GM19043 (cell line): Measurements from ENCODE around the gene LPXN.

Source experiments
- ATAC-seq: cut with Tn5 transposase; IDR thresholded peaks from one replicate; pipeline ENCODE4 v1.9.1; 2021; ENCODE audit warnings: low read depth; ENCODE audit not compliant: unreplicated experiment

Gene LPXN

DNA sequence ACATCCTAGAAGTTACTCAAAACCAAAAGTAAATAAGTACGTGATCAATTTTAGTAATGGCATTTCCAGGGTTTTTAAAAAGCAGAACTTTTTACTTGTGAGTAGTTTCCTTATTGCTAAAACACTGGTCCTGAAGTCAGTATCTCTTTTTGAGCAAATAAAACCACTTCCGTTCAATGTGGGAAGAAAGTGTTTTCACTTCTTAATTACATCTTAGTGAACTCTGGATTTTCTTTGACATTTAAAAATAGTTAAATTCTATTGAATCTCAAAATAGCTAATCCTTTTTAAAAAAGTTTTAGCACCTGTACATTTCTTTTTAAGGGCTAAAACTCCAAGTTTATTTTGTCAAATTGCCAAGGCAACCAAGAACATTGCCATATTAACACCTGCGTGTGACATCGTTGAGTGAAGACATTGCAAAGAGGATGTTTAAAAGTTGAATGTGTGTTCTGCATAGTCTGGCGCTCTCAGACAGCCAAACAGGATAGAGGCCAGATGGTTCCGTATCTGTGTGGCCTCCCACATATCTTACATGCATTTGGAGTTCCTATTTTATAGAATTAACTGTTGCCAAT lies 50.5 kb downstream of the LPXN start:
- peak; percentile 81 for ATAC-seq

GRCh38 chr11:58524232-58525036 lies 51.2 kb downstream of the LPXN start:
- peak; percentile 43 for ATAC-seq

DNA sequence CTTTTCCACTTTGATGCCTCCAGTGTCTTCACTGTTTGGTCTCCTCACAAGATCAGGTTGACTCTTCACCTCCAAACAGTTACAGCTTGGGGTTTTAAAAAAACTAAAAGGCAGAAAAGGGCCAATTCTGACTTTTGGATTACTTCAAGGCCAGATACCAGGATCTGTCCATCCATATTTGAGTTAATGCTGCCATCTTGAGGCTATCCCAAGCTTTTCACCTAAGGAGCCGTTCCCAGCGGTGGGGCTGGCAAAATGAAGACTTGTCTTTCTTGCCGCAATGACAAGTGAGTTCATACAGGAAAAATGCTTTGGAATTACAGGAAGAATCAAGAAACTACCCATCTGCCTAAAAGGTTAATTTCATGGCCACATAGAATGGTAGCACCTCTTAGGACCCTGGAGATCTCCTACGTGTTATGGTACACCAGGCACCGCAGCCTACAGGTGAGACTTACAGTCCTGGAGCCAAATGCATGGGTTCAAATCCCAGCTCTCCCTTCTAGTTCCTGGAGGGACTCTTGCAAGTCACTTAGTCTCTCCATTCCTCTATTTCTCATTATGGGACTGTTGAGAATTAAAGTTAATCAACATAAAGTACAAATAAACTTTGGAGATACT lies 61.8 kb downstream of the LPXN start:
- peak; percentile 75 for ATAC-seq

DNA sequence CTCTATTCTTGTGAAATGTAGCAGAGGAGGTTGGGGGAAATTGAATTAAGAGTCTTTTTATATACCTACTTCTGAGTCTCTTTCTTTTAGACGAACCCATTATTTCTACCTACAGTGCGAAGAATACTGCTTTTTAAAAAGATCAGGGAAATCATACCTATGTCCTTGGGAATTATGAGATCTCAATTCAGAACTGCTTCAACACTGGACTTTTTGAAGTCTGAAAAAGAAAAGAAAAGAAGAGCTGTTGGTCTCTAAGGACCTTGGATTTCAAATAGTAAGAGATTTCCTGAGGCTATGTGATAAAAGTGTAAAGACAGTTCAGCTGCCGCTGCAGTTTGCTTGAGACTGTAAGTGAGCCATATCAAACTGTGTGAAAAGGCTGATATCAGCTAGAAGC lies 64.0 kb downstream of the LPXN start:
- ATAC-seq, result no peak

- no peak for ATAC-seq
These were observed 65.9 kb downstream of the LPXN start for GRCh38 chr11:58509748-58510147.

- no peak for ATAC-seq
These were observed 66.8 kb downstream of the LPXN start for GRCh38 chr11:58508814-58509213.

- ATAC-seq, result no peak
These were observed 67.7 kb downstream of the LPXN start, which contains the start of gene OR5B21 for GRCh38 chr11:58508005-58508404. Gene OR5B21 (minus strand): TSS chr11:58508105. CDS start chr11:58508105, 0 bp downstream.

GRCh38 chr11:58507355-58507754 lies 68.3 kb downstream of the LPXN start:
- no peak for ATAC-seq

DNA sequence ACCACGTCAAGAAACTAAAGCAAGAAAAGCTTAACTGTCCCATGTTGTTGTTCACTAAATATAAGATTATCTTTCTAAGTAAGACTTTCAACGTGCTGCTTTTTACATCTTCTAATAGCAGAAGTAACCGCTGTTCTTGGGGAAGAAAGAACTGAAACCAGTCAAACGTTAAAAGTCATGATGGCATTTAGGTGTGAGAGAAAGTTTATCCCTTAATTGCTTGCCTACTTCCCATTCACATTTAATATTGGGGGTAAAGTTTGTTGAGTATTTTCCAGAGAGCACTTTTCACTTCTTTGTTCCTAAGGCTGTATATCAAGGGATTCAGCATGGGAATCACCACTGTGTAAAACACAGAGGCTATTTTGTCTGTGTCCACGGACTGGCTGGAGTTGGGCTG lies 68.7 kb downstream of the LPXN start:
- no peak for ATAC-seq

GRCh38 chr11:58505849-58506248 lies 69.8 kb downstream of the LPXN start:
- ATAC-seq, result no peak

- no peak for ATAC-seq
These were observed 71.4 kb downstream of the LPXN start for GRCh38 chr11:58504232-58504631.

- peak; percentile 95 for ATAC-seq
These were observed 72.2 kb downstream of the LPXN start for GRCh38 chr11:58503361-58503856.

GRCh38 chr11:58502004-58502403 lies 73.7 kb downstream of the LPXN start:
- no peak for ATAC-seq

DNA sequence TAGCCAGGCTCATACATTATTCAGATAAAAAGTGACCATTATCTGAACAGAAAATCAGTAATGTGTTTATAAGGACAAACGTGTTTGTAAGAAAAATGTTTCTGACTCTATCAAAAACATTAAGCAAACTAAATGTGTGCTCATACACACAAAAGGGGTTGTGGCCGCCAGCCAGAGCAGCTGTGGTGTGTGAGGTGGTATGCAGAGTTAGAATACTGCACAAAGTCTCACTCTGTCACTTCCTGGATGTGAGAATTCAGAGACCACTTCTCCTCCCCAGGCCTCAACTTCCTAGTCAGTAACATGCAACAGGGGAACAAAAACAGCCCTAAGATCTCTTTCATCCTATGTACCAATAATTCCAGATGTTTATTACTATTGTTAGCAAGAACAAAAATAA lies 77.2 kb downstream of the LPXN start:
- no peak for ATAC-seq

- no peak for ATAC-seq
These were observed 77.7 kb downstream of the LPXN start for GRCh38 chr11:58497951-58498350.

- ATAC-seq, result peak; percentile 45
These were observed 79.8 kb downstream of the LPXN start for GRCh38 chr11:58495906-58496305.

DNA sequence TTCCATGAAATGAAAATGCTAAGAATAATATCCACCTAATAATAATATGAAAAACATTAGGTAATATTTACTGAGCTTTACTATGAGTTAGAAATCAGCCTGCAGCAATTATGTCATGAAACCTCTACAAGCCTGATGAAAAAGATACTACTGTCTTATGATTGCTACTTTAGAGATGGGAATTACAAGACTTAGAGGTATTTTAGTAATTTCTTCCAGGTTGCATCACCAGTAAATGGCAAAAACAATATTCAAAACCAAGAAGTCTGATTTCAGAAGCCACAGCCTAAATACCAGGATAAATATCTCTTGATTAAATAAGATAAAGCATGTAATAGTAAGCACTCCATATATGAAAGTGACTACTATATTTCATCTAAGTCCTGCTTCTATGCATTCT lies 81.6 kb downstream of the LPXN start:
- ATAC-seq, result no peak

- no peak for ATAC-seq
These were observed 82.0 kb downstream of the LPXN start for GRCh38 chr11:58493676-58494075.

GRCh38 chr11:58490827-58491226 lies 84.8 kb downstream of the LPXN start:
- no peak for ATAC-seq

GRCh38 chr11:58487170-58487569 lies 88.5 kb downstream of the LPXN start:
- no peak for ATAC-seq

- ATAC-seq, result no peak
These were observed 89.7 kb downstream of the LPXN start for GRCh38 chr11:58485961-58486360.
